Pancreas (tissue), 10 donors: ENCODE measurements around the gene PPP1R14D. TPM values are rescaled to one million over a fixed set of nuclear protein-coding genes. Genes with fewer than 3 reads are reported as not detected.
A peak's percentile ranks its signal among the peaks of the same experiment; 100 is the strongest.

Experiments
- ATAC-seq, 4 donors: fragments of 200-7000 bp; cut with Tn5 transposase; one replicate each; pipeline versions ENCODE4 v1.8.0 to v1.9.1; 2020; ENCODE audit warnings: mild to moderate bottlenecking in 4 of 4, moderate library complexity in 4 of 4
- DNase-seq, 6 donors: peaks; one replicate each; pipeline ENCODE4 v3.0.0-alpha.2; 2020
- FAIRE-seq: peaks from 2 replicates; lab custom pipeline; 2012; peaks lifted over from hg19 to GRCh38; lab: Jason Lieb, UNC
- H3K27ac ChIP-seq, 4 donors: fragments of 200-600 bp; sonication (generic); 1 replicate in 3 of 4; 2 replicates in 1 of 4; pipeline versions ENCODE4 v1.5.0 to v1.8.0; 2020
- H3K27me3 ChIP-seq, 4 donors: fragments of 200-600 bp; one replicate each; pipeline ENCODE4 v1.8.0; 2021
- H3K36me3 ChIP-seq, 3 donors: fragments of 200-600 bp; sonication (generic) in 1 of 3; one replicate each; pipeline versions ENCODE4 v1.5.0 to v1.8.0; 2020 to 2021
- H3K4me1 ChIP-seq, 3 donors: fragments of 200-600 bp; one replicate each; pipeline ENCODE4 v1.8.0; 2021
- H3K4me3 ChIP-seq, 4 donors: fragments of 200-600 bp; sonication (generic) in 2 of 4; one replicate each; pipeline versions ENCODE4 v1.5.0 to v1.8.0; 2020 to 2021
- H3K9me3 ChIP-seq, 4 donors: fragments of 200-600 bp; one replicate each; pipeline ENCODE4 v1.8.0; 2021
- CTCF ChIP-seq, 4 donors: fragments of 200-600 bp; sonication (generic) in 3 of 4; IDR thresholded peaks; one replicate each; pipeline versions ENCODE4 v1.5.0 to v1.8.0; 2021; ENCODE audit warnings: antibody characterized with exemption in 4 of 4
- WGBS, 2 donors: extraction: QIAGEN DNeasy Blood & Tissue Kit; methylation state at CpG; one replicate each; pipeline ENCODE4 v1.1.7; 2013; 5-methylcytosine and 5-hydroxymethylcytosine counted together
- intact Hi-C, 3 donors: fragments of 100-400 bp; cut with DNase I; formaldehyde crosslinking; loops; one replicate each; pipeline versions ENCODE4 v1.11.1 to v1.14.2; 2022
- polyA plus RNA-seq, 2 donors: library from polyadenylated mRNA; stranded (reverse); fragments of 200-250 nt; gene quantifications; one replicate each; pipeline ENCODE4 v1.2.3, GENCODE V29; 2013
- total RNA-seq, 6 donors: library from RNA; stranded (reverse); fragmentation: NEBNext Ultra II Directional in 4 of 6; extraction: Animal tissue kit (Norgen Biotek cat#: 25700) in 4 of 6; gene quantifications; one replicate each; pipeline versions ENCODE4 v1.2.1 to v1.2.4, GENCODE V29; 2021 to 2023
- donor health status: healthy with polysubstance abuse.
- donor health status: DM: no; HTN: no; CAD: no; lungs with moderate emphysema.
- donor health status: DM: no; HTN: no; CAD: no.
- donor health status: control.
- donor health status: control.
- donor health status: Bipolar disorder and iron deficiency.
- donor health status: DM: yes; HTN: yes; CAD: no.
- donor health status: DM: no; HTN: no; CAD: no.
- donor health status: DM: no; HTN: no; CAD: no.
- donor health status: DM: yes; HTN: yes; CAD: no.

Gene PPP1R14D
- total and polyA plus RNA-seq, 8 donors = 0.23 to 2.6 (median 0.55) TPM; not detected in 4

DNA sequence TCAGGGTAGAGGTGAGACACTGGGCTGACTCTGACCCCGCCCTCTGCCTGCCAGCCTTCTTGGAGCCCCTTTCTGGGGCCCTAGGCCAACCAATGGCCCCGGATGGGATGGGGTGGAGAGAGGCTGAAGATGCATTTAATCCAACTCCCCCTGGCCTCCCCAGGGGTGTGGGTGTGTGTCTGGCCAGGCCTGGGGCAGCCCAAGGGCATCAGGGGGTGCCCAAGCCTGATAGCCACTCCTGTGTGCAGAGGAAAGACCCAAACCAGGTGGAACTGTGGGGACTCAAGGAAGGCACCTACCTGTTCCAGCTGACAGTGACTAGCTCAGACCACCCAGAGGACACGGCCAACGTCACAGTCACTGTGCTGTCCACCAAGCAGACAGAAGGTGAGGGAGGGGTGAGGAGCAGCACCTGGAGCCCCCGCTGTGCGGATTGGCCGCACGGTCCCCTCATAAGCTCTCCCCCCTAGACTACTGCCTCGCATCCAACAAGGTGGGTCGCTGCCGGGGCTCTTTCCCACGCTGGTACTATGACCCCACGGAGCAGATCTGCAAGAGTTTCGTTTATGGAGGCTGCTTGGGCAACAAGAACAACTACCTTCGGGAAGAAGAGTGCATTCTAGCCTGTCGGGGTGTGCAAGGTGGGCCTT is 24.9 kb upstream of the PPP1R14D start:
- no peaks in the 10 kb centered on the region for H3K9me3 ChIP-seq
- H3K36me3 ChIP-seq = peaks cover 0 to 48% (median 19%) of the 10 kb centered on the region in 3 donors
- 89 to 90% methylated on average over 16 of the region's 16 CpGs for WGBS, 2 donors
- no peak for ATAC-seq
- peak in 1 of 6 donors; percentile 54 for DNase-seq
- H3K27me3 ChIP-seq = no peaks in the 10 kb centered on the region
- H3K4me1 ChIP-seq = peaks cover 0 to 10% (median under 1%) of the 10 kb centered on the region in 3 donors
- H3K27ac ChIP-seq = no peak overlapping the region
- no peak for TF ChIP-seq CTCF (IDR thresholded peaks at IDR 0.05)
- FAIRE-seq = no peak
- H3K4me3 ChIP-seq = no peak overlapping the region
- intact Hi-C loops = no loop called here

GRCh38 chr15:40852529-40852928 is 24.0 kb upstream of the PPP1R14D start:
- WGBS, 2 donors = 83 to 85% methylated on average over 5 of the region's 5 CpGs
- peaks cover 0 to 15% (median 0%) of the 10 kb centered on the region in 3 donors for H3K4me1 ChIP-seq
- ATAC-seq = no peak

DNA sequence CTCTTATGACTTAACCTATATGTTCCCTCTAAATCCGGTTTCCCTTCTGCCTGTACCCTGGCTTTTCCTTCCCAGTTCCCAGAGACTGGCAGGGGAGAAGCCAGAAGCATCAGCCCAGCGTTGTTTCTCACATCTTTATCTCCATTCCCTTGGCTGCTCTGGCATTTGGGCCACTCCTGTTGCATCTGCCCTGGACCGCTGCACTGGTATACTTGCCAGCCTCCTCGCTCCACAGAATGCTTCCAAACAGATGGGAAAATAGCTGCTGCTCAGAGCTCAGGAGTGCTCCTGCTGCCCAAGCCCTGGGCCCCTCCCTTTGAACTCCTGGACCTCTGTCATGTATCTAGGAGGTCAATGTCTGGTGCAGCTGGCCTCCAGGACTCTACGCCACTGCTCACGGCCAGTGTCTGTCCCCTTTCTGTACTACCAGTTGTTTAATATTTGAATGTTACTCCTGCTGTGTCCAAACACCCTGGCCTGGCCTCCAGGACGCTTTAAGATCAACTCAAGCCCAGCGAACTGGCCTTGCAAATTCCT is 22.1 kb upstream of the PPP1R14D start:
- intact Hi-C loops = no loop called here
- ATAC-seq = no peak
- TF ChIP-seq CTCF (IDR thresholded peaks at IDR 0.05) = no peak
- Histone ChIP-seq H3K27ac (no peak overlapping the region), H3K4me1 (peaks cover 0 to 22% (median 10%) of the 10 kb centered on the region in 3 donors), H3K4me3 (no peak overlapping the region), H3K27me3 (no peaks in the 10 kb centered on the region), H3K36me3 (peaks cover 0 to 33% (median 15%) of the 10 kb centered on the region in 3 donors), H3K9me3 (no peaks in the 10 kb centered on the region)
- 85 to 87% methylated on average over 8 of the region's 8 CpGs for WGBS, 2 donors
- no peak for FAIRE-seq
- no peak for DNase-seq

More at GRCh38 chr15:40852529-40852928, 24.0 kb upstream of the PPP1R14D start:
- TF ChIP-seq CTCF (IDR thresholded peaks at IDR 0.05) = no peak
- Histone ChIP-seq H3K4me3 (no peak overlapping the region), H3K27ac (no peak overlapping the region), H3K36me3 (peaks cover 0 to 48% (median 19%) of the 10 kb centered on the region in 3 donors), H3K9me3 (no peaks in the 10 kb centered on the region), H3K27me3 (no peaks in the 10 kb centered on the region)
- intact Hi-C loops = no loop called here
- FAIRE-seq (no peak), DNase-seq (no peak)

GRCh38 chr15:40847223-40847961 is 18.9 kb upstream of the PPP1R14D start:
- Histone ChIP-seq H3K4me3 (peak overlapping the region in 2 of 4 donors; percentile 73 to 89), H3K9me3 (no peaks in the 10 kb centered on the region), H3K27ac (peak overlapping the region; percentile 60 to 94 (median 83)), H3K36me3 (peaks cover 0 to 6% (median 0%) of the 10 kb centered on the region in 3 donors), H3K4me1 (peaks cover 0 to 25% (median 16%) of the 10 kb centered on the region in 3 donors), H3K27me3 (no peaks in the 10 kb centered on the region)
- intact Hi-C loops = no loop called here
- TF ChIP-seq CTCF (IDR thresholded peaks at IDR 0.05) = no peak
- FAIRE-seq (no peak), DNase-seq (peak in 4 of 6 donors; percentile 63 to 82 (median 70)), ATAC-seq (peak; percentile 49 to 68 (median 58))
- WGBS, 2 donors = 49 to 61% methylated on average over 6 to 7 of the region's 7 CpGs
